ENCODE measurements around the gene SMC5. TPM values are rescaled to one million over a fixed set of nuclear protein-coding genes. Genes with fewer than 3 reads are reported as not detected.

SMC5 gene
- total and polyA plus RNA-seq, 2 of the 13 experiments (the other 11 are each of a cell fraction or from before 2014, with no cell fraction given), result 7.2 to 26.7 TPM

GRCh38 chr9:70352356-70352755 is 93.6 kb downstream of the SMC5 start:
- Histone ChIP-seq H2AFZ (ENCODE audit: low read length) (no peak overlapping the region), H3K27ac (ENCODE audit: extremely low read length, insufficient read depth, low read length) (no peak overlapping the region), H3K9ac (ENCODE audit: insufficient read depth, low read depth, low read length) (no peak overlapping the region), H3K36me3 (replicated peaks in 1 of 2; ENCODE audit: control insufficient read depth in 1 of 2, insufficient read depth in 2 of 2, low read length in 2 of 2) (peaks cover 0 to 26% of the 10 kb centered on the region in 2 experiments; a peak in 3 of 5 replicates), H3K9me3 (ENCODE audit: low read length) (no peaks in the 10 kb centered on the region), H3K4me1 (ENCODE audit: insufficient read depth, low read length) (no peaks in the 10 kb centered on the region), H3K4me2 (ENCODE audit: low read depth, low read length) (no peak overlapping the region), H4K20me1 (ENCODE audit: insufficient read depth, low read length) (no peaks in the 10 kb centered on the region), H3K4me3 (replicated peaks in 1 of 3; ENCODE audit: insufficient read depth in 1 of 3, low read depth in 2 of 3, low read length in 3 of 3) (no peak overlapping the region), H3K79me2 (ENCODE audit: insufficient read depth, low read length) (no peaks in the 10 kb centered on the region), H3K27me3 (ENCODE audit: control insufficient read depth in 1 of 2, insufficient read depth in 2 of 2, low read length in 2 of 2) (no peaks in the 10 kb centered on the region)
- 100% methylated on average over 1 of the region's 1 CpG for WGBS (ENCODE audit: low lambda C conversion rate)
- in situ Hi-C loops (cut with HindIII; ENCODE audit: extremely low pct_ligation_motif_present, low pct_unique_long_range_greater_than_20kb), result loop anchor here (5.0 kb wide), 1 partner anchor 135 kb away; no protein-coding TSS in a partner anchor
- DNase-seq (ENCODE audit: low spot score), result no peak
- BruUV-seq (replicated peaks), result no TSS peak
- ATAC-seq, result no peak
- ChIA-PET POLR2A (no interaction called here), CTCF (ENCODE audit: low intra/inter-chr PET ratio, low total read pairs) (no interaction called here)
- FAIRE-seq, result no peak
- intact Hi-C loops (cut with micrococcal nuclease; ENCODE audit: unreplicated experiment), result loop anchor here (5.0 kb wide), 1 partner anchor 60 kb away; the partner anchor contains the start of gene KLF9
- TF ChIP-seq ZNF460 (CRISPR knock-in tag; IDR thresholded peaks at IDR 0.05; ENCODE audit: borderline replicate concordance) (no peak), ZNF543 (CRISPR knock-in tag; IDR thresholded peaks at IDR 0.05) (no peak), CC2D1A (CRISPR knock-in tag; IDR thresholded peaks at IDR 0.05) (no peak), ZNF30 (CRISPR knock-in tag; IDR thresholded peaks at IDR 0.05) (no peak), FOXP1 (IDR thresholded peaks at IDR 0.05) (no peak), FOXP1 (CRISPR knock-in tag; IDR thresholded peaks at IDR 0.05) (no peak), ZC3H4 (CRISPR knock-in tag; IDR thresholded peaks at IDR 0.05; ENCODE audit: borderline replicate concordance) (no peak), REL (CRISPR knock-in tag; conservative IDR thresholded peaks at IDR 0.05) (no peak), DPF2 (CRISPR knock-in tag; IDR thresholded peaks at IDR 0.05; ENCODE audit: borderline replicate concordance, low read depth) (no peak), JDP2 (CRISPR knock-in tag; IDR thresholded peaks at IDR 0.05; ENCODE audit: borderline replicate concordance) (no peak), RAD51 (IDR thresholded peaks at IDR 0.05; ENCODE audit: borderline replicate concordance) (no peak), SOX5 (CRISPR knock-in tag; IDR thresholded peaks at IDR 0.05; ENCODE audit: borderline replicate concordance) (no peak), TOPORS (CRISPR knock-in tag; IDR thresholded peaks at IDR 0.05) (no peak), ZSCAN21 (CRISPR knock-in tag; IDR thresholded peaks at IDR 0.05; ENCODE audit: borderline replicate concordance) (no peak), AHR (CRISPR knock-in tag; IDR thresholded peaks at IDR 0.05) (no peak), PRMT3 (CRISPR knock-in tag; IDR thresholded peaks at IDR 0.05; ENCODE audit: borderline replicate concordance, low read depth) (no peak), ADNP (CRISPR knock-in tag; IDR thresholded peaks at IDR 0.05) (no peak), RBFOX2 (IDR thresholded peaks at IDR 0.05; ENCODE audit: low read depth, low read length) (no peak), CREBL2 (CRISPR knock-in tag; IDR thresholded peaks at IDR 0.05; ENCODE audit: borderline replicate concordance) (no peak), KDM5B (CRISPR knock-in tag; IDR thresholded peaks at IDR 0.05; ENCODE audit: borderline replicate concordance) (no peak)

Data from HepG2 (cell line).